Activated naive CD4-positive, alpha-beta T cell treated with anti-CD3 and anti-CD28 coated beads for 36 hours (primary cell): ENCODE measurements around the gene CELSR1. TPM values are rescaled to one million over a fixed set of nuclear protein-coding genes. Genes with fewer than 3 reads are reported as not detected.
"Not testable (repeated sequence)": the region's sequence is repeated elsewhere in the genome, so short reads cannot be mapped to it uniquely, and the experiment has no call there.

Experiments
- CTCF ChIA-PET: fragments of 350-600 bp; sonication (Branson Sonifier 250); formaldehyde crosslinking; loops from one replicate; lab custom pipeline; 2021; ENCODE audit warnings: antibody characterized with exemption; lab: Charles Lee
- DNase-seq: peaks from one replicate; pipeline ENCODE4 v3.0.0-alpha.2; 2020
- H3K27ac Mint-ChIP-seq: one replicate; pipeline ENCODE4 v1.8.0; 2021; ENCODE audit warnings: mild to moderate bottlenecking, mixed read lengths
- H3K27me3 Mint-ChIP-seq: one replicate; pipeline ENCODE4 v1.8.0; 2021; ENCODE audit warnings: low read depth, mixed read lengths
- H3K36me3 Mint-ChIP-seq: one replicate; pipeline ENCODE4 v1.8.0; 2021; ENCODE audit warnings: low read depth, mixed read lengths
- H3K4me1 Mint-ChIP-seq: one replicate; pipeline ENCODE4 v1.8.0; 2021; ENCODE audit warnings: low read depth, mixed read lengths
- H3K4me3 Mint-ChIP-seq: one replicate; pipeline ENCODE4 v1.8.0; 2021; ENCODE audit warnings: mild to moderate bottlenecking, moderate library complexity, mixed read lengths
- H3K9me3 Mint-ChIP-seq: one replicate; pipeline ENCODE4 v1.8.0; 2021; ENCODE audit warnings: mixed read lengths
- intact Hi-C: fragments of 100-400 bp; cut with micrococcal nuclease; formaldehyde crosslinking; loops from one replicate; pipeline ENCODE4 v1.15.1; 2023
- total RNA-seq, 2 experiments: library from RNA; stranded (reverse); gene quantifications; one replicate each; pipeline ENCODE4 v1.2.3, GENCODE V29; 2021

CELSR1 gene
- total RNA-seq, 2 experiments from 2014 or later = 0.17 to 0.25 TPM

DNA sequence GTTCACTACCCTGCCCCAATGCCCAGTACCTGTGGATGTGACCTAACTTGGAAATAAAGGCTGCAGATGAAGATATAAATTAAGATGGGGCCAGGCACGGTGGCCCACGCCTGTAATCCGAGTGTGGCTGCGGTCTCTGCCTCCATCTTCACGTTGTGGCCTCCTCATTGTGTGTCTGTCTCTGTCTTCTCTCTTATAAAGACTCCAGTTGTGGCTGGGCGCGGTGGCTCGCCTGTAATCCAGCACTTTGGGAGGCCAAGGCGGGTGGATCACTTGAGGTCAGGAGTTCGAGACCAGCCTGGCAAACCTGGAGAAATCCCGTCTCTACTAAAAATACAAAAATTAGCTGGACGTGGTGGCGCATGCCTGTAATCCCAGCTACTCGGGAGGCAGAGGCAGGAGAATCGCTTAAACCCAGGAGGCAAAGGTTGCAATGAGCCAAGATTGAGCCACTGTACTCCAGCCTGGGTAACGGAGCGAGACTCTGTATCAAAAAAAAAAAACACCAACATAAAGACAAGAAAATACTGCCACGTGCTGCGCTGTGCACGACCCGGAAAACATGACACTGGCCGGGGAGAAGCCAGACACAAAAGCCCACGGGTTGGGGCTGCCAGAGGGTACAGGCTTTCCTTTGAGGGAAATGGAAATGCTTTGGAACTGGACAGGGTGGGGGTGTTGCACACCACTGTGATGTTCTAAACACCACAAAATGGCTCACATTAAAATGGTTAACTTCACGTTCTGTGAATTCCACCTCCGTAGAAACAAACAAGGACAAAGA lies 18.7 kb downstream of the CELSR1 start:
- no peaks in the 10 kb centered on the region for H3K27me3 Mint-ChIP-seq
- CTCF ChIA-PET = no interaction called here
- H3K9me3 Mint-ChIP-seq = no peaks in the 10 kb centered on the region
- H3K36me3 Mint-ChIP-seq = no peaks in the 10 kb centered on the region
- H3K4me3 Mint-ChIP-seq = no peak overlapping the region
- intact Hi-C loops = no loop called here
- no peaks in the 10 kb centered on the region for H3K4me1 Mint-ChIP-seq
- DNase-seq = no peak
- H3K27ac Mint-ChIP-seq = no peak overlapping the region

DNA sequence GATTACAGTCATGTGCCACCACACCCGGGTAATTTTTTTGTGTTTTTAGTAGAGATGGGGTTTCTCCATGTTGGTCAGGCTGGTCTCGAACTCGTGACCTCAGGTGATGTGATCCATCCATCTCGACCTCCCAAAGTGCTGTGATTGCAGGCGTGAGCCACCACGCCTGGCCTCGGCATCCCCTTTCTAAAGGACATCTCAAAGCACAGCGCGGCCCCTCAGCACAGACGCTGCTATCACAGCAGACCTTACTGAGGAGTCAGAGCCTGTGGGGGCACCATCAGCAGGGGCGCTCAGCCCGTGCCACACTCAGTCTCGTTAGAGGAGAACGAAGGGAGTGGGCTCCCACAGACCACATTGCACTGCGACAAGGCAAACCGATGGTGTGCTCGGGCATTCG lies 19.4 kb downstream of the CELSR1 start:
- no peaks in the 10 kb centered on the region for H3K9me3 Mint-ChIP-seq
- intact Hi-C loops = no loop called here
- no peaks in the 10 kb centered on the region for H3K27me3 Mint-ChIP-seq
- H3K27ac Mint-ChIP-seq = no peak overlapping the region
- H3K36me3 Mint-ChIP-seq = no peaks in the 10 kb centered on the region
- no peak overlapping the region for H3K4me3 Mint-ChIP-seq
- CTCF ChIA-PET = no interaction called here
- H3K4me1 Mint-ChIP-seq = no peaks in the 10 kb centered on the region
- no peak for DNase-seq

DNA sequence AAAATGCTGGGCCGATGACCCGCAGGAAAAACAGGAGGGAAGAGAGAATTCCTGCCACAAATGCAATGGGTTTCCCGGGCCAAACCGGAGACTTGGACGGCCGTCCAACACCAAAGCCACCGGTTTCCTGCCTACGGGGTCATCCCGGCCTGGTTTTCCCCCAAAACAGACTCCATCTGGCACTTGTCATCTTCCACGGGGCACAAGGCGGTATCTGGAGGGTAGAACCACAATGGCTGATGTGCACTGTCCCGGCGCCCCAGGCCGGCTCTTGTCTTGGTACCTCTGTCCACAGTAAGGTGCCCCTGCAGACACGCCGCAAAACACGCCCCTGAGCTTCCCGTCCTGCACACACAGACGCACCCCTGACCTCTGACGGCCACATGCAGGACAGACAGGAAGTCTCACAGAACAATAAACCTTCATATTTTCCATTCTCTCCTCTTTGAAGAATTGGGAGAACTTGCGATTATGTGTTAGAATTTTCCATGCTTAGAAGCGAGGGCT lies 20.1 kb downstream of the CELSR1 start:
- Mint-ChIP-seq H3K36me3 (no peaks in the 10 kb centered on the region), H3K27me3 (no peaks in the 10 kb centered on the region), H3K27ac (no peak overlapping the region), H3K4me3 (no peak overlapping the region), H3K9me3 (no peaks in the 10 kb centered on the region), H3K4me1 (no peaks in the 10 kb centered on the region)
- intact Hi-C loops = no loop called here
- CTCF ChIA-PET = interaction anchor here (0.6 kb wide), 1 partner anchor 25 kb away, joined by 3 read pairs; no protein-coding TSS in a partner anchor
- no peak for DNase-seq

GRCh38 chr22:46516638-46517037 lies 20.8 kb downstream of the CELSR1 start:
- H3K27me3 Mint-ChIP-seq = no peaks in the 10 kb centered on the region
- H3K36me3 Mint-ChIP-seq = no peaks in the 10 kb centered on the region

DNA sequence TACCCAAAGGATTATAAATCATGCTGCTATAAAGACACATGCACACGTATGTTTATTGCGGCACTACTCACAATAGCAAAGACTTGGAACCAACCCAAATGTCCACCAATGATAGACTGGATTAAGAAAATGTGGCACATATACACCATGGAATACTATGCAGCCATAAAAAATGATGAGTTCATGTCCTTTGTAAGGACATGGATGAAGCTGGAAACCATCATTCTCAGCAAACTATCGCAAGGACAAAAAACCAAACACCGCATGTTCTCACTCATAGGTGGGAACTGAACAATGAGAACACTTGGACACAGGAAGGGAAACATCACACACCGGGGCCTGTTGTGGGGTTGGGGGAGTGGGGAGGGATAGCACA lies 21.3 kb downstream of the CELSR1 start:
- intact Hi-C loops, DNase-seq, H3K27me3 Mint-ChIP-seq, H3K4me1 Mint-ChIP-seq, H3K4me3 Mint-ChIP-seq, H3K36me3 Mint-ChIP-seq, H3K27ac Mint-ChIP-seq, CTCF ChIA-PET, H3K9me3 Mint-ChIP-seq: not testable (repeated sequence)

More at GRCh38 chr22:46516638-46517037, 20.8 kb downstream of the CELSR1 start:
- H3K27ac Mint-ChIP-seq = no peak overlapping the region
- DNase-seq = no peak
- CTCF ChIA-PET = interaction anchor here (0.6 kb wide), 1 partner anchor 24 kb away, joined by 3 read pairs; no protein-coding TSS in a partner anchor
- H3K9me3 Mint-ChIP-seq = no peaks in the 10 kb centered on the region
- intact Hi-C loops = no loop called here
- H3K4me1 Mint-ChIP-seq = no peaks in the 10 kb centered on the region
- H3K4me3 Mint-ChIP-seq = no peak overlapping the region

DNA sequence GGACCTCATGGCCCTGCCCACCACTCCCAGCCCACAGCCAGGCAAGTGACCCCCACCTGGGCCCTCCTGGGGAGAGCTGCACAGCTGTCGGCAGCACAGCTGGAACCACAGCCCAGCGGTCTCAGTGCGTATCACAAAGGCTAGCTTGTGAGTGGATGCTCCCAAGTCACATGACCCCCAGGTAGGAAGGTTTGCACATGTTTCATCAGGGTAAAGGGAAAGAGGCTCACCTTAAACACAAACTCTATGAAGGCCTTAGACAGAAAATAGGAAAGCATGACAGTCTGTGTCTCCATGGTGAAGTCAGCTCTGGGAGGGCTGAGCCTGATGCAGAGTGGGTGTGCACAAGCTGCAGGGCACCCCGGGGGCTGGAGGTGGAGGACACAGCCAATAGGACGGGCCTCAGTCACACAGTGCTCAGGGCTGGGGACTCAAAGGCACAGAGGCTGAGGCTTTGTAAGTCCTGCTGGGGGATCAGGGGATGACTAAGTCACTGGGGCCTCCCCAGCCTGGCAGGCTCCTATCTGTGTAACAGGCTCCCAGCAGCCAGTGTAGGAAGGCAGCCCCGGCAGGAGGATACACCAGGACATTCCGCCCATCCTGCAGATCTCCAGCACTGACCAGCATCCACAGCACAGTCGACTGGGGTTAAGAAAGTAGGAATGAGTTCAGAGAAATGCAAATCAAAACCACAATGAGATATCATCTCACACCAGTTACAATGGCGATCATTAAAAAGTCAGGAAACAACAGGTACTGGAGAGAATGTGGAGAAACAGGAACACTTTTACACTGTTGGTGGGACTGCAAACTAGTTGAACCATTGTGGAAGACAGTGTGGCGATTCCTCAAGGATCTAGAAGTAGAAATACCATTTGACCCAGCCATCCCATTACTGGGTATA lies 22.0 kb downstream of the CELSR1 start:
- no peaks in the 10 kb centered on the region for H3K27me3 Mint-ChIP-seq
- no peak for DNase-seq
- CTCF ChIA-PET = interaction anchor here (0.5 kb wide), 1 partner anchor 15 kb away, joined by 3 read pairs; no protein-coding TSS in a partner anchor
- no peaks in the 10 kb centered on the region for H3K36me3 Mint-ChIP-seq
- H3K4me1 Mint-ChIP-seq = no peaks in the 10 kb centered on the region
- no peak overlapping the region for H3K27ac Mint-ChIP-seq
- no peak overlapping the region for H3K4me3 Mint-ChIP-seq
- no peaks in the 10 kb centered on the region for H3K9me3 Mint-ChIP-seq
- intact Hi-C loops = no loop called here

DNA sequence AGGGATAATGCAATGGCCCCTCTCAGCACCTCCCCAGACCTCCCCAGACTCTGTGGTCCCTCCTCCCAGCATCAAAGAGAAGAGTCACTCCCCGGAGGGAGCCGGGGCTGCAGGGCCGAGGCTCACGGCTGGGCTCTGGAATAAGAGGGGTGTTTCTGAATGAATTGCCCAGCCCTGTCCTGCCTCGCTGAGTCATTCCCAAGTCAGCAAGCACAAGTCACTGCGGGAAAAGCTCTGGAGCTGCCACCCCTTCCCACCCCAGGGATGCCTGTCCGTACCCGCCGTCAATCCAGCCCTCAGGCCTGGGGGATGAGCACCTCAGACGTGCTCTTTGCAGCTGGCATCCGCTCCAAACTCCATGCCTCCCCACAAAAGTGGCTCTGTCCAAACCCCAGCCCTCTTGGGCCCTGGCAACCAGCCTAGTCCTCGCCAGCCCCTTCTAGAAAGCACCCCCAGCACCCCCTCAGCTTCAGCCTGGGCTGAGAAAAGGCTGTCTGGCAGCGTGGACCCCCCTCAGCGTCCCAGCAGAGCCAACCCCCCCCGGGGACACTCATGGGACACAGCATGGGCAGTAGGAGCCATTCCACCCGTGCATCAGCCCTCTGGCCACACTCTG lies 22.7 kb downstream of the CELSR1 start:
- H3K4me1 Mint-ChIP-seq = peaks cover 2% of the 10 kb centered on the region
- no peaks in the 10 kb centered on the region for H3K9me3 Mint-ChIP-seq
- H3K36me3 Mint-ChIP-seq = no peaks in the 10 kb centered on the region
- CTCF ChIA-PET = interaction anchor here (0.5 kb wide), 1 partner anchor 14 kb away, joined by 3 read pairs; no protein-coding TSS in a partner anchor
- no peak overlapping the region for H3K4me3 Mint-ChIP-seq
- DNase-seq = no peak
- intact Hi-C loops = no loop called here
- no peaks in the 10 kb centered on the region for H3K27me3 Mint-ChIP-seq
- H3K27ac Mint-ChIP-seq = no peak overlapping the region

GRCh38 chr22:46513908-46514550 lies 23.4 kb downstream of the CELSR1 start:
- H3K9me3 Mint-ChIP-seq = no peaks in the 10 kb centered on the region
- no peaks in the 10 kb centered on the region for H3K27me3 Mint-ChIP-seq
- H3K4me3 Mint-ChIP-seq = no peak overlapping the region
- intact Hi-C loops = no loop called here
- H3K27ac Mint-ChIP-seq = no peak overlapping the region
- no peaks in the 10 kb centered on the region for H3K36me3 Mint-ChIP-seq
- CTCF ChIA-PET = no interaction called here
- peaks cover 2% of the 10 kb centered on the region for H3K4me1 Mint-ChIP-seq
- DNase-seq = no peak

- H3K4me1 Mint-ChIP-seq = peaks cover 2% of the 10 kb centered on the region
Measured at GRCh38 chr22:46512683-46513082, 24.7 kb downstream of the CELSR1 start.

GRCh38 chr22:46512039-46512370 lies 25.4 kb downstream of the CELSR1 start:
- Mint-ChIP-seq H3K4me3 (no peak overlapping the region), H3K4me1 (peaks cover 2% of the 10 kb centered on the region), H3K36me3 (no peaks in the 10 kb centered on the region), H3K9me3 (no peaks in the 10 kb centered on the region), H3K27ac (no peak overlapping the region), H3K27me3 (peaks cover 2% of the 10 kb centered on the region)
- no peak for DNase-seq
- CTCF ChIA-PET = no interaction called here
- intact Hi-C loops = no loop called here

More at GRCh38 chr22:46512683-46513082, 24.7 kb downstream of the CELSR1 start:
- DNase-seq = no peak
- CTCF ChIA-PET = no interaction called here
- intact Hi-C loops = no loop called here
- H3K9me3 Mint-ChIP-seq = no peaks in the 10 kb centered on the region
- no peak overlapping the region for H3K27ac Mint-ChIP-seq
- H3K36me3 Mint-ChIP-seq = no peaks in the 10 kb centered on the region
- H3K27me3 Mint-ChIP-seq = peaks cover 2% of the 10 kb centered on the region
- H3K4me3 Mint-ChIP-seq = no peak overlapping the region

- no peak for DNase-seq
- Mint-ChIP-seq H3K9me3 (no peaks in the 10 kb centered on the region), H3K4me3 (no peak overlapping the region), H3K36me3 (no peaks in the 10 kb centered on the region), H3K27ac (no peak overlapping the region), H3K4me1 (peaks cover 2% of the 10 kb centered on the region), H3K27me3 (peaks cover 2% of the 10 kb centered on the region)
- CTCF ChIA-PET = interaction anchor here (0.6 to 1.2 kb wide), 2 partner anchors 119 to 144 kb away, joined by 4 to 5 read pairs; no protein-coding TSS in a partner anchor
- intact Hi-C loops = no loop called here
Measured at GRCh38 chr22:46511151-46512038, 26.0 kb downstream of the CELSR1 start.
